GM12801 (cell line): ENCODE data around the gene EYA2.

Experiments
- TF ChIP-seq, protein P1 (sequence below): IDR thresholded peaks from one replicate; pipeline ENCODE4 v1.5.1; 2011; ENCODE audit warnings: control low read depth; ENCODE audit not compliant: insufficient read length; ENCODE audit errors: extremely low read depth

EYA2 gene

DNA sequence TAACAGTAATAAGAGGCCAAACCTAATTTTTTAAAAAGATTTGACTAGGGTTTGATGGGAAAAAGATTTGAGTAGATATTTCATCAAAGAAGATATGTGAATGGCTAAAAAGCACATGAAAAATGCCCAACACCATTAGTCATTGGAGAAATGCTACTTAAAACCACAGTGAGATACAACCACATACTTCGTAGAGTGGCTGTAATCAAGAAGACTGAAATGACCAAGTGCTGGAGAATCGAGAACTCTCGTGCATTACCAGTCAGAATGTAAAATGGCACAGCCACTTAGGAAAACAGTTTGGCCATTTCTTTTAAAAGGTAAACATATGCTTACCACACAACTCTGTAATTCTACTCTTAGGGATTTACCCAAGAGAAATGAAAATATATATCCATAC, 175.5 kb downstream of the EYA2 start:
- TF ChIP-seq, protein P1, sequence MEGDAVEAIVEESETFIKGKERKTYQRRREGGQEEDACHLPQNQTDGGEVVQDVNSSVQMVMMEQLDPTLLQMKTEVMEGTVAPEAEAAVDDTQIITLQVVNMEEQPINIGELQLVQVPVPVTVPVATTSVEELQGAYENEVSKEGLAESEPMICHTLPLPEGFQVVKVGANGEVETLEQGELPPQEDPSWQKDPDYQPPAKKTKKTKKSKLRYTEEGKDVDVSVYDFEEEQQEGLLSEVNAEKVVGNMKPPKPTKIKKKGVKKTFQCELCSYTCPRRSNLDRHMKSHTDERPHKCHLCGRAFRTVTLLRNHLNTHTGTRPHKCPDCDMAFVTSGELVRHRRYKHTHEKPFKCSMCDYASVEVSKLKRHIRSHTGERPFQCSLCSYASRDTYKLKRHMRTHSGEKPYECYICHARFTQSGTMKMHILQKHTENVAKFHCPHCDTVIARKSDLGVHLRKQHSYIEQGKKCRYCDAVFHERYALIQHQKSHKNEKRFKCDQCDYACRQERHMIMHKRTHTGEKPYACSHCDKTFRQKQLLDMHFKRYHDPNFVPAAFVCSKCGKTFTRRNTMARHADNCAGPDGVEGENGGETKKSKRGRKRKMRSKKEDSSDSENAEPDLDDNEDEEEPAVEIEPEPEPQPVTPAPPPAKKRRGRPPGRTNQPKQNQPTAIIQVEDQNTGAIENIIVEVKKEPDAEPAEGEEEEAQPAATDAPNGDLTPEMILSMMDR: no peak

DNA sequence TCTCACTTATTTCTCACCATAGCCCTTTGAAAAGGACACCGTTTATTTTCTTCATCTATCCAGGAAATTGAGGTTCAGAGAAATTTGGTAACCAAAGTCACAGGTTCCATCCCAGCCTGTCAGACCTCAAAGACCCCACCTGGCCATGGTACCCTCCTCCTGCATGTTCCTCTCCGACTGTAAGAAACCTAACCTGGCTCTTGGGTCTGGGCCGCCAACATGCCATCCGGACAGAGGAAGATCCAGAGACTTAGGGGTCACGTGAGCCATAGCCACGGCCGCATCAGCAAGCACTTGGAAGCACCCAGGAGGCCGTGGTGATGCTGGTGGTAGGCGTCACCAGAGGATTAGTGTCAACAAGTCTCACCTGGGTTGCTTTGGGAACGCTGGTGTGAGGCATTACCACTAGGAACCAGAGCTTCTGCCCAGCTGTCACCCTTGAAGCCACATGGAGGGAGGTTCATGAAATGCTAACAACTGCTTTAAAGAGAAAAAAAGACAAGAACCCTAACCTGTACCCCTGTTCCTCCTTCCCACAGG, 177.1 kb downstream of the EYA2 start:
- TF ChIP-seq, protein P1: no peak

DNA sequence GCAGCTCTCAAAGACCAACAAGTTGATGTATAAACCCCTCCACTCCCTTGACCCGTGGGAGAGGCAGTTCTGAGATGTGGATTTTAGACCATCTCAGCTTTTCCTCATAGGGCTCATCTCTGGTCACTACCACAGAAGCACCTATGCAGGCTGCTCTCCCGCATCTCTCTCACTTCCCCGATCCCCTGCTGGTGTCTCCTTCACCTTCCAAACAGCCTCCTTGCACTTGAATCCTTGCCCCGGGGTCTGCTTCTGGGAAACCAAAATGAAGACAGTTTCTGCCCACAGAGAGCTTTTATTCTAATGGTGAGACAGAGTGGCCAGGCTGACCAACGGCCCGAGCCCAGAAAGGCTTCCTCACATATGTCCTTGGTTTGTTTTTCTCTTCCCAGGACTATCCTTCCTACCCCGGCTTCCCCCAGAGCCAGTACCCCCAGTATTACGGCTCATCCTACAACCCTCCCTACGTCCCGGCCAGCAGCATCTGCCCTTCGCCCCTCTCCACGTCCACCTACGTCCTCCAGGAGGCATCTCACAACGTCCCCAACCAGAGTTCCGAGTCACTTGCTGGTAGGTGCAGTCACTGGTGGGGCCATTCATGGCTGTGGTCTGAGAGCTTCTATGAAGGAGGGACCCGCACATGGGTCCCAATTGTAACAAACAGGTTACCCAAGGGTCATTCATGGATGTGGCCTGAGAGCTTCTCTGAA, 179.3 kb downstream of the EYA2 start:
- TF ChIP-seq, protein P1: no peak

DNA sequence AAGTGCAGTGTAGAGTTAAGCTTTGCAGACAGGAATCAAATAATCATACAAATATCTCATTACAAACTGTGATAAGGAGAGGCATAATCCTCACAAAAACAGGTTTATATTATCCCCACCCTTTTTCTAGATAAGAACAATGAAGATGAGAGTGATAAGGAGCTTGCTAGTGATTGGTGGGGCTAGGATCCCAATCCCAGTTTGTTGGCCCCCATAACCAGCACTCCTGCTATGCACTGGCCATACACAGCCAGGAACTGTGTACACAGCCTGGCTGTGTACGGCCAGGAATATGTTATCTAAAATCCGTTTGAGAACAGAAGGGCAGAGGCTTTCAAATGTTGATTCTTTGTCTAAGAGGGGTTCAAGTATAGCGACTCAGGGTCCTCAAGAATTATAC, 180.6 kb downstream of the EYA2 start:
- TF ChIP-seq, protein P1: no peak

DNA sequence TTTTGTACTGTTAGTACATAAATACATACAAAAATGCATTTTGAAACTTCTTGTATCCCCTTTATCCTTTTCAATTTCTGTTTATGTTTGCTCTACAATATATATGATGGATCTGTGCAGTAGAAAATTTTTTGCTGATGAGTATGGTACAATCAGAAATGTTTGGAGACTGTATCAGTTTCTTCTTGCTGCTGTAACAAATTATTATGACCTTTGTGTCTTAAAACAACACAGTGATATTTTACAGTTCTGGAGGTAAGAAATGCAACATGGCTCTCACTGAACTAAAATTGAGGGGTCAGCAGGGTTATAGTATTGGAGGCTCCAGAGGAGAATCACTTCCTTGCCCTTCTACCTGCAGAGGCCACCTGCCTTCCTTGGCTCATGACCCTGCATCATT, 184.4 kb downstream of the EYA2 start:
- TF ChIP-seq, protein P1: no peak

DNA sequence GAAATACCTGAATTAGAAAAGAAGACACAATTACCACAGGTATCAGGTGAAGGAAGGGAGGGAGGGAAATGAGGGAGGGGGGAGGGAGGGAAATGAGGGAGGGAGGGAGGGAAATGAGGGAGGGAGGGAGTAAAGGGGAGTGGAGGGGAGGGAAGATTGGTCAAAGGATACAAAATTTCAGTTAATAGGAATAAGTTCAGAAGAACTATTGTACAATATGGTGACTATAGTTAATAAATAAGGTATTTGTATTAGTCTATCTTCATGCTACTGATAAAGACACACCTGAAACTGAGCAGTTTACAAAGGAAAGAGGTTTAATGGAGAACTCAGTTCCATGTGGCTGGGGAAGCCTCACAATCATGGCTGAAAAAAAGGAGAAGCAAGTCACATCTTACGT, 185.7 kb downstream of the EYA2 start:
- TF ChIP-seq, protein P1: no peak

DNA sequence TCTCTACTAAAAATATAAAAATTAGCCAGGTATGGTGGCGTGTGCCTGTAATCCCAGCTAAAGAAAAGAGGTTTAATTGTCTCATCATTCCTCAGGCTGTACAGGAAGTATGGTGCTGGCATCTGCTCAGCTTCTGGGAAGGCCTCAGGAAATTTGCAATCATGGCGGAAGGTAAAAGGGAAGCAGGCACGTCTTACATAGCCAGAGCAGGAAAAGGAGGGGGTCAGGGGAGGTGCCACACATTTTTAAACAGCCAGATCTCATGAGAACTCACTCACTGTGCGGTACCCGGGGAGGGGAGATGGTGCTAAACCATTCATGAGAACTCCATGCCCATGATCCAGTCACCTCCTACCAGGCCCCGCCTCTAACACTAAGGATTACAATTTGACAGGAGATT, 191.7 kb downstream of the EYA2 start:
- TF ChIP-seq, protein P1: no peak
